Mammary microvascular endothelial cell (primary cell): ENCODE measurements around the gene C12orf57. TPM values are rescaled to one million over a fixed set of nuclear protein-coding genes. Genes with fewer than 3 reads are reported as not detected.

ENCODE experiments used
- total RNA-seq: library from RNA; depleted of rRNA; stranded (reverse); fragments of >200 nt; gene quantifications from 2 replicates; pipeline ENCODE4 v1.2.3, GENCODE V29; 2015

The C12orf57 gene, protein sequence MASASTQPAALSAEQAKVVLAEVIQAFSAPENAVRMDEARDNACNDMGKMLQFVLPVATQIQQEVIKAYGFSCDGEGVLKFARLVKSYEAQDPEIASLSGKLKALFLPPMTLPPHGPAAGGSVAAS
- total RNA-seq, result 214 and 226 TPM in 2 replicates

GRCh38 chr12:6943722-6944380 is at the start of gene C12orf57, which contains the start of gene RNU7-1:
TSS of gene C12orf57 (plus strand) at chr12:6944022. CDS start at chr12:6944122, 100 bp downstream.
TSS of gene RNU7-1 (plus strand) at chr12:6943816.

DNA sequence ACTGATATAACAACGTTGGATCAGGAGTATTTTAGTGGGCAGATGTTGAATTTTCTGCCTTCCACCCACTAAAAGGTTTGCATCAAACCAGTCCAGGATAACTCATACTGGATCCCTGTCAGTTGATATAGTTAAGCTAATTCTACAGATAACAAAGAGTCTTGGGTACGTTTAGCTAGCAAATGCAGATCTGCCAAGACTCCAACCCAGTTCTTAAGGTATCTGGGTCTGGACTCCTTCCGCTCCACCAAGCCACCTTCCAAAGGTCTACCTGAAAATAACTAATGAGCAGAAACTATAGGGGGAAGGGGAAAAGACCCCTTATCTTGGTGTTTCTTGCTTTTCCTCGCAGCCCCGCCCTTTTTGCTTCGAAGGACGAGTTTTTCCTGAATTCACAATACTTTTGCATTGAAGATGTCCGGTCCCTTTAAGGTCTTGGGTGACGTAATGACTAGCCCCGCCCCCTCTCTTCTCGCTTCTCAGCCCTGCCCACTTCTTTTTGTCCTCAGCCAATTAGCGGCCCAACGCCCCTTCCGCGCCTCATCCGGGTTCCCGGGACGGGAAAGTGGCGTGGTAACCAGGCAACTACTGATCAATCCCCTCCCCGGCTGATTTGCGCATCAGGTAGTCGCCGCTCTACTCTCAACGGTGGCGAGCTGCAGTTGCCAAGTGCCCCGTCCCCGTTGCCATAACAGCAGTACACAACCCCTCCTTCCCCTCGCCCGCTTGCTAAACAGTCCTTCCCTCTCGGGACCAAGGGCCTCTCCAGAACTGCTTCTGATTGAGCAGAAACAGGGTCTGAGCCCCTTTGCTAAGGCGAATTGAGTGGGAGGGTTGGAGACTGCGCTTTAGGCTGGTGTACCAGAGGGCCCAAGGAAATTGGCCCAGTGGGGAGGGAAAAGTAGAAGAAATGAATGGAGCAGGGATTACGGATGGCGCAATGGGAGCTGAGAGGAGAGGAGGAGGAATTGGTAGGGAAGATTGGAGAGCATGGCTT is 39.2 kb upstream of the C12orf57 start, which contains the start of gene LRRC23:
Gene LRRC23 (plus strand): TSS at position 543 of the 997 bp plus-strand sequence. CDS start 812 bp downstream, outside the sequence.

GRCh38 chr12:6914246-6914946 is 29.4 kb upstream of the C12orf57 start, which contains the start of gene ENO2:
TSS of gene ENO2 (plus strand) at chr12:6914580. CDS start at chr12:6915833, 1,253 bp downstream.

DNA sequence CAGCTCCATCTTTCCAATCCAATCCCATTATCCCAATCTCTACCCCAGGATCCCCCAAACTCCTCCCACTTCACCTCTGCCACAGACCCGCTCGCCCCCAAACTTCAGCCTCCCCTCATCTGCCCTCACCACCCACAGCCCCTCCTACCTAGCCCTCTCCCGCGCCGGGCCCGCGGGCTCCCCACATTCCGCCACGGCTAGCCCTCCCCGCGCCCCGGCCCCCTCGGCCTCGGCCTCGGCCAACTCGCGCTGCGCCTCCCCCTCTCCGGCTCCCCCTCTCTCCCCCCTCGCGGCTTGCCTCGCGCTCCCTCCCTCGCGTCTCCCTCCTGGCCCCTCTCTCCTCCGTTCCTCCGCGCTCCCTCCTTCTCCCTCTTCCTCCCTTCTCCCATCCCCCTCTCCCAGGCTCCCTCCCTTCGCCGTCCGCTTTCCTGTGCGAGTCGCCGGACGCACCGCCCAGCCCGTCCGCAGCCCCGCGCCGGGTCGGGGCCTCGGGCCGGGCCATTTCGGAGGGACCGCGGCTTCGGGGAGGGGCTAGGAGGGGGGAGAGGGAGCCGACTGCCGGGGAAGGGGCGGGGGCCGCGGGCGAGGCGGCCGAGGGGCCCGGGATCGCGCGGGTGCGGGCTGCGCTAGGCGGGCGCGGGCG is 16.3 kb upstream of the C12orf57 start, which contains the start of gene ATN1:
Gene ATN1 (plus strand): TSS at position 581 of the 643 bp plus-strand sequence. CDS start 6,043 bp downstream, outside the sequence.

GRCh38 chr12:6950811-6951540 is 7.2 kb downstream of the C12orf57 start, which contains the start of gene PTPN6:
TSS of gene PTPN6 (plus strand) at chr12:6951356. CDS start at chr12:6951513, 157 bp downstream.

Other genes starting within 250 kb of the C12orf57 start
- not detected in 2 replicates for gene PIANP, start 243.2 kb upstream of the C12orf57 start, total RNA-seq
- gene COPS7A, start 220.0 kb upstream of the C12orf57 start, total RNA-seq, result 68.9 and 69.7 TPM in 2 replicates
- gene MLF2, start 190.9 kb upstream of the C12orf57 start, total RNA-seq, result 165 and 177 TPM in 2 replicates
- gene PTMS, start 177.7 kb upstream of the C12orf57 start, total RNA-seq, result 164 and 173 TPM in 2 replicates
- gene LAG3, start 171.5 kb upstream of the C12orf57 start, total RNA-seq, result 0.13 TPM in 1 of 2 replicates, not detected in the other
- not detected in 2 replicates for gene CD4, start 154.5 kb upstream of the C12orf57 start, total RNA-seq
- 0.30 and 0.80 TPM in 2 replicates for gene GPR162, start 122.2 kb upstream of the C12orf57 start, total RNA-seq
- 7.5 and 8.8 TPM in 2 replicates for gene P3H3, start 115.6 kb upstream of the C12orf57 start, total RNA-seq
- 0.10 and 0.20 TPM in 2 replicates for gene GNB3, start 103.1 kb upstream of the C12orf57 start, total RNA-seq
- 55.0 and 56.9 TPM in 2 replicates for gene CDCA3, start 92.7 kb upstream of the C12orf57 start, total RNA-seq
- 80.9 and 87.7 TPM in 2 replicates for gene USP5, start 91.9 kb upstream of the C12orf57 start, total RNA-seq
- gene TPI1, start 76.5 kb upstream of the C12orf57 start, total RNA-seq, result 1,010 and 1,150 TPM in 2 replicates
- 3.2 and 3.9 TPM in 2 replicates for gene SPSB2, start 70.7 kb upstream of the C12orf57 start, total RNA-seq
- 2.8 and 7.1 TPM in 2 replicates for gene LRRC23, start 39.2 kb upstream of the C12orf57 start, total RNA-seq
- 6.2 and 6.9 TPM in 2 replicates for gene ENO2, start 29.4 kb upstream of the C12orf57 start, total RNA-seq
- 12.5 and 17.1 TPM in 2 replicates for gene ATN1, start 16.1 kb upstream of the C12orf57 start, total RNA-seq
- not detected in 2 replicates for gene RNU7-1, start 206 bp upstream of the C12orf57 start, total RNA-seq
- gene PTPN6, start 7.3 kb downstream of the C12orf57 start, total RNA-seq, result 1.2 and 5.3 TPM in 2 replicates
- 293 and 304 TPM in 2 replicates for gene PHB2, start 26.6 kb downstream of the C12orf57 start, total RNA-seq
- 51.5 and 63.6 TPM in 2 replicates for gene EMG1, start 26.9 kb downstream of the C12orf57 start, total RNA-seq
- 25.5 and 28.0 TPM in 2 replicates for gene LPCAT3, start 74.5 kb downstream of the C12orf57 start, total RNA-seq
- gene C1S, start 116.7 kb downstream of the C12orf57 start, total RNA-seq, result 0.27 and 0.79 TPM in 2 replicates
- gene C1R, start 148.4 kb downstream of the C12orf57 start, total RNA-seq, result 1.9 and 2.5 TPM in 2 replicates
- 9.0 and 15.5 TPM in 2 replicates for gene C1RL, start 165.2 kb downstream of the C12orf57 start, total RNA-seq
- 0.13 TPM in 1 of 2 replicates, not detected in the other for gene RBP5, start 184.9 kb downstream of the C12orf57 start, total RNA-seq
- 13.2 and 15.8 TPM in 2 replicates for gene CLSTN3, start 186.3 kb downstream of the C12orf57 start, total RNA-seq
- 23.8 and 29.2 TPM in 2 replicates for gene PEX5, start 245.7 kb downstream of the C12orf57 start, total RNA-seq